IMR-90 (cell line): Measurements from ENCODE around the gene BHLHE23.

Experiments used
- CEBPB ChIP-seq: IDR thresholded peaks from 2 replicates; pipeline ENCODE4 v1.6.1; 2012; ENCODE audit warnings: low read depth, low read length, improper control_type of control experiment
- FOS ChIP-seq: fragments of 150-350 bp; IDR thresholded peaks from 2 replicates; pipeline ENCODE4 v1.6.1; 2016; ENCODE audit warnings: low read depth, low read length
- MAZ ChIP-seq: IDR thresholded peaks from 2 replicates; pipeline ENCODE4 v1.6.1; 2012; ENCODE audit warnings: low read depth, mild to moderate bottlenecking, low read length, improper control_type of control experiment, moderate library complexity, borderline replicate concordance
- MXI1 ChIP-seq: IDR thresholded peaks from 2 replicates; pipeline ENCODE4 v1.6.1; 2012; ENCODE audit warnings: low read depth, mild to moderate bottlenecking, low read length, moderate library complexity, borderline replicate concordance
- NFE2L2 ChIP-seq: fragments of 150-350 bp; IDR thresholded peaks from 2 replicates; pipeline ENCODE4 v1.6.1; 2016; ENCODE audit warnings: low read depth, mild to moderate bottlenecking, low read length
- POLR2A ChIP-seq: IDR thresholded peaks from 2 replicates; pipeline ENCODE4 v1.6.1; 2012; ENCODE audit warnings: mild to moderate bottlenecking, low read depth, low read length
- RAD21 ChIP-seq: IDR thresholded peaks from 2 replicates; pipeline ENCODE4 v1.6.1; 2012; ENCODE audit warnings: low read length, improper control_type of control experiment
- RCOR1 ChIP-seq: IDR thresholded peaks from 2 replicates; pipeline ENCODE4 v1.6.1; 2012; ENCODE audit warnings: mild to moderate bottlenecking, low read length, improper control_type of control experiment; ENCODE audit not compliant: insufficient replicate concordance
- RFX5 ChIP-seq: IDR thresholded peaks from 2 replicates; pipeline ENCODE4 v1.8.0; 2012; ENCODE audit warnings: low read depth, mild to moderate bottlenecking, low read length, moderate library complexity
- SMC3 ChIP-seq: fragments of 150-350 bp; IDR thresholded peaks from 2 replicates; pipeline ENCODE4 v1.6.1; 2016; ENCODE audit warnings: low read depth, mild to moderate bottlenecking, antibody characterized with exemption, low read length, moderate library complexity
- TF ChIP-seq, protein P1 (sequence below): conservative IDR thresholded peaks from 2 replicates; pipeline ENCODE4 v1.5.1; 2012; ENCODE audit warnings: mild to moderate bottlenecking, low read depth, low read length, improper control_type of control experiment
- TF ChIP-seq, protein P2 (sequence below): fragments of 150-350 bp; IDR thresholded peaks from 2 replicates; pipeline ENCODE4 v1.6.1; 2017; ENCODE audit warnings: mild to moderate bottlenecking, antibody characterized with exemption, low read length, low read depth
- TF ChIP-seq, protein P3 (sequence below): fragments of 150-350 bp; IDR thresholded peaks from 2 replicates; pipeline ENCODE4 v1.6.1; 2016; ENCODE audit warnings: low read depth, mild to moderate bottlenecking, low read length, moderate library complexity, borderline replicate concordance

DNA sequence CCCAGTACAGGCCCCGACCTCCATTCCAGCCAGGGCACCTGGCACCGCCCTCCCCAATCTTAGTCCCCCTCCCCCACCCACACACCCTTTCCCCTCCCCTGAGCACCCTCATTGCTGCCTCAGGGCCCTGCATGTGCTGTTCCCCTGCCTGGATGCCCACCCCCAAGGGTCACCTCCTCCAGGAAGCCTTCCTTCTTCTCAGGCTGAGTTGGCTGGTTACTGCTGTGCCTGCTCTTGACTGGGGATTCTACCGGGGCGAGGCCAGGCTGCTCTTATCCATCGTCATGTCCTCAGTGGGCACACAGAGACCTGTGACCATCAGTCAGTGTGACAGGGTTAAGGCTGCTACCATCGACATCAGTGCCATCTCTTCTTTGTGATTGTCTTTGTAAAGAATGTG is 23.6 kb downstream of the BHLHE23 start:
- TF ChIP-seq SMC3 (no peak), POLR2A (no peak), RCOR1 (no peak), FOS (no peak), RFX5 (no peak), RAD21 (no peak), CEBPB (no peak), MXI1 (no peak), MAZ (no peak), NFE2L2 (no peak)
- TF ChIP-seq, protein P1, sequence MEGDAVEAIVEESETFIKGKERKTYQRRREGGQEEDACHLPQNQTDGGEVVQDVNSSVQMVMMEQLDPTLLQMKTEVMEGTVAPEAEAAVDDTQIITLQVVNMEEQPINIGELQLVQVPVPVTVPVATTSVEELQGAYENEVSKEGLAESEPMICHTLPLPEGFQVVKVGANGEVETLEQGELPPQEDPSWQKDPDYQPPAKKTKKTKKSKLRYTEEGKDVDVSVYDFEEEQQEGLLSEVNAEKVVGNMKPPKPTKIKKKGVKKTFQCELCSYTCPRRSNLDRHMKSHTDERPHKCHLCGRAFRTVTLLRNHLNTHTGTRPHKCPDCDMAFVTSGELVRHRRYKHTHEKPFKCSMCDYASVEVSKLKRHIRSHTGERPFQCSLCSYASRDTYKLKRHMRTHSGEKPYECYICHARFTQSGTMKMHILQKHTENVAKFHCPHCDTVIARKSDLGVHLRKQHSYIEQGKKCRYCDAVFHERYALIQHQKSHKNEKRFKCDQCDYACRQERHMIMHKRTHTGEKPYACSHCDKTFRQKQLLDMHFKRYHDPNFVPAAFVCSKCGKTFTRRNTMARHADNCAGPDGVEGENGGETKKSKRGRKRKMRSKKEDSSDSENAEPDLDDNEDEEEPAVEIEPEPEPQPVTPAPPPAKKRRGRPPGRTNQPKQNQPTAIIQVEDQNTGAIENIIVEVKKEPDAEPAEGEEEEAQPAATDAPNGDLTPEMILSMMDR = no peak
- TF ChIP-seq, protein P2, sequence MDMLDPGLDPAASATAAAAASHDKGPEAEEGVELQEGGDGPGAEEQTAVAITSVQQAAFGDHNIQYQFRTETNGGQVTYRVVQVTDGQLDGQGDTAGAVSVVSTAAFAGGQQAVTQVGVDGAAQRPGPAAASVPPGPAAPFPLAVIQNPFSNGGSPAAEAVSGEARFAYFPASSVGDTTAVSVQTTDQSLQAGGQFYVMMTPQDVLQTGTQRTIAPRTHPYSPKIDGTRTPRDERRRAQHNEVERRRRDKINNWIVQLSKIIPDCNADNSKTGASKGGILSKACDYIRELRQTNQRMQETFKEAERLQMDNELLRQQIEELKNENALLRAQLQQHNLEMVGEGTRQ = no peak
- TF ChIP-seq, protein P3, sequence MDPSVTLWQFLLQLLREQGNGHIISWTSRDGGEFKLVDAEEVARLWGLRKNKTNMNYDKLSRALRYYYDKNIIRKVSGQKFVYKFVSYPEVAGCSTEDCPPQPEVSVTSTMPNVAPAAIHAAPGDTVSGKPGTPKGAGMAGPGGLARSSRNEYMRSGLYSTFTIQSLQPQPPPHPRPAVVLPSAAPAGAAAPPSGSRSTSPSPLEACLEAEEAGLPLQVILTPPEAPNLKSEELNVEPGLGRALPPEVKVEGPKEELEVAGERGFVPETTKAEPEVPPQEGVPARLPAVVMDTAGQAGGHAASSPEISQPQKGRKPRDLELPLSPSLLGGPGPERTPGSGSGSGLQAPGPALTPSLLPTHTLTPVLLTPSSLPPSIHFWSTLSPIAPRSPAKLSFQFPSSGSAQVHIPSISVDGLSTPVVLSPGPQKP = no peak
